Endothelial cell (in vitro differentiated cells): Measurements from ENCODE around the gene TAP1. TPM values are rescaled to one million over a fixed set of nuclear protein-coding genes. Genes with fewer than 3 reads are reported as not detected.

Experiments used
- DNase-seq: peaks from one replicate; pipeline ENCODE4 v3.0.0; 2021; ENCODE audit warnings: low spot score
- H3K27ac Mint-ChIP-seq: one replicate; pipeline ENCODE4 v1.8.0; 2021; ENCODE audit warnings: mixed read lengths, inconsistent platforms; ENCODE audit not compliant: unreplicated experiment
- H3K27me3 Mint-ChIP-seq: one replicate; pipeline ENCODE4 v1.8.0; 2021; ENCODE audit warnings: mild to moderate bottlenecking, moderate library complexity, mixed read lengths, inconsistent platforms; ENCODE audit not compliant: unreplicated experiment
- H3K36me3 Mint-ChIP-seq: one replicate; pipeline ENCODE4 v1.8.0; 2021; ENCODE audit warnings: mild to moderate bottlenecking, low read depth, mixed read lengths, inconsistent platforms; ENCODE audit not compliant: unreplicated experiment
- H3K4me1 Mint-ChIP-seq: one replicate; pipeline ENCODE4 v1.8.0; 2021; ENCODE audit warnings: mild to moderate bottlenecking, mixed read lengths, inconsistent platforms; ENCODE audit not compliant: unreplicated experiment
- H3K4me3 Mint-ChIP-seq: one replicate; pipeline ENCODE4 v1.8.0; 2021; ENCODE audit warnings: mild to moderate bottlenecking, mixed read lengths, inconsistent platforms; ENCODE audit not compliant: unreplicated experiment
- H3K9me3 Mint-ChIP-seq: one replicate; pipeline ENCODE4 v1.8.0; 2021; ENCODE audit warnings: mixed read lengths, inconsistent platforms; ENCODE audit not compliant: unreplicated experiment
- CTCF ChIP-seq: fragments of 200-600 bp; sonication (generic); IDR thresholded peaks from one replicate; pipeline ENCODE4 v1.5.0; 2021; ENCODE audit warnings: antibody characterized with exemption; ENCODE audit not compliant: unreplicated experiment
- total RNA-seq: library from RNA; stranded (reverse); fragmentation: NEBNext Ultra II Directional; extraction: Animal tissue kit (Norgen Biotek cat#: 25700); gene quantifications from one replicate; pipeline ENCODE4 v1.2.1, GENCODE V29; 2021; ENCODE audit not compliant: unreplicated experiment

The TAP1 gene
- total RNA-seq, 1 donor from 2014 or later: 1.6 TPM

- no peak for DNase-seq
- H3K9me3 Mint-ChIP-seq: no peaks in the 10 kb centered on the region
- peak overlapping the region; percentile 93 for H3K4me3 Mint-ChIP-seq
- no peak overlapping the region for H3K27ac Mint-ChIP-seq
- peaks cover 22% of the 10 kb centered on the region for H3K27me3 Mint-ChIP-seq
- H3K4me1 Mint-ChIP-seq: peaks cover 10% of the 10 kb centered on the region
- peaks cover 4% of the 10 kb centered on the region for H3K36me3 Mint-ChIP-seq
- TF ChIP-seq CTCF: no peak
These were observed 1.1 kb upstream of the TAP1 start for GRCh38 chr6:32854376-32855178.

- Mint-ChIP-seq H3K9me3 (no peaks in the 10 kb centered on the region), H3K27ac (no peak overlapping the region), H3K27me3 (peaks cover 22% of the 10 kb centered on the region), H3K4me1 (peaks cover 8% of the 10 kb centered on the region), H3K36me3 (peaks cover 4% of the 10 kb centered on the region), H3K4me3 (peak overlapping the region; percentile 80)
- DNase-seq: peak; percentile 40
- TF ChIP-seq CTCF: no peak
These were observed 512 bp downstream of the TAP1 start for GRCh38 chr6:32852844-32853540.

- no peak for DNase-seq
- Mint-ChIP-seq H3K36me3 (peaks cover 4% of the 10 kb centered on the region), H3K4me1 (peaks cover 8% of the 10 kb centered on the region), H3K4me3 (peak overlapping the region; percentile 80), H3K27me3 (peaks cover 22% of the 10 kb centered on the region), H3K27ac (no peak overlapping the region), H3K9me3 (no peaks in the 10 kb centered on the region)
- TF ChIP-seq CTCF: no peak
These were observed 1.3 kb downstream of the TAP1 start for GRCh38 chr6:32852018-32852843.

- peaks cover 4% of the 10 kb centered on the region for H3K36me3 Mint-ChIP-seq
- no peaks in the 10 kb centered on the region for H3K9me3 Mint-ChIP-seq
- H3K4me3 Mint-ChIP-seq: no peak overlapping the region
- H3K4me1 Mint-ChIP-seq: peaks cover 8% of the 10 kb centered on the region
- DNase-seq: no peak
- TF ChIP-seq CTCF: no peak
- H3K27ac Mint-ChIP-seq: no peak overlapping the region
- peaks cover 22% of the 10 kb centered on the region for H3K27me3 Mint-ChIP-seq
These were observed 2.5 kb downstream of the TAP1 start for GRCh38 chr6:32851025-32851424.
